ENCODE results near the gene DTNA.

GRCh38 chr18:34676816-34677574 is 33.1 kb upstream of the DTNA start:
- TF ChIP-seq POLR2A (IDR thresholded peaks at IDR 0.05; ENCODE audit: low read length) (no peak), GATA1 (IDR thresholded peaks at IDR 0.05; ENCODE audit: low read depth, low read length) (no peak)

Data from erythroblast (primary cell).